H1 (cell line): ENCODE results near the gene MICU1.

ENCODE experiments used
- CBX8 ChIP-seq: fragments of 300-800, 300-1000 bp; sonication (generic); IDR thresholded peaks from 2 replicates; pipeline ENCODE4 v1.7.1; 2016; ENCODE audit warnings: low read depth, low read length, borderline replicate concordance
- CHD1 ChIP-seq: IDR thresholded peaks from 2 replicates; pipeline ENCODE4 v1.6.1; 2012; ENCODE audit warnings: low read depth, low read length, improper control_type of control experiment
- CTCF ChIP-seq, 3 experiments: IDR thresholded peaks; 1 replicate in 2 of 3; 2 replicates in 1 of 3; pipeline versions ENCODE4 v1.5.1 to v1.6.1; 2011; ENCODE audit warnings: low read length in 3 of 3, mild to moderate bottlenecking in 3 of 3, inconsistent platforms in 2 of 3, low read depth in 1 of 3, moderate library complexity in 1 of 3; ENCODE audit not compliant: insufficient read depth in 1 of 3; ENCODE audit errors: control extremely low read depth in 1 of 3
- EZH2 ChIP-seq: fragments of 200-600 bp; sonication (generic); IDR thresholded peaks from 2 replicates; pipeline ENCODE4 v1.7.1; 2012; ENCODE audit warnings: low read depth, mild to moderate bottlenecking, moderate library complexity, low read length, inconsistent platforms; ENCODE audit not compliant: severe bottlenecking
- JUND ChIP-seq: IDR thresholded peaks from 2 replicates; pipeline ENCODE4 v1.6.1; 2011; ENCODE audit warnings: mild to moderate bottlenecking, improper control_type of control experiment, low read length
- POLR2A ChIP-seq, 2 experiments: IDR thresholded peaks; 1 replicate in 1 of 2; 2 replicates in 1 of 2; pipeline ENCODE4 v1.6.1; 2011; ENCODE audit warnings: low read depth in 2 of 2, low read length in 2 of 2, mild to moderate bottlenecking in 2 of 2; ENCODE audit errors: control extremely low read depth in 1 of 2
- POLR2AphosphoS5 ChIP-seq: IDR thresholded peaks from 2 replicates; pipeline ENCODE4 v1.6.1; 2011; ENCODE audit warnings: low read depth, low read length
- RAD21 ChIP-seq, 2 experiments: IDR thresholded peaks in 1 of 2; conservative IDR thresholded peaks in 1 of 2; 2 replicates each; pipeline ENCODE4 v1.6.1; 2011; ENCODE audit warnings: low read depth in 2 of 2, low read length in 2 of 2, improper control_type of control experiment in 1 of 2, inconsistent platforms in 1 of 2, mild to moderate bottlenecking in 1 of 2, moderate library complexity in 1 of 2
- TEAD4 ChIP-seq: IDR thresholded peaks from 2 replicates; pipeline ENCODE4 v1.6.1; 2012; ENCODE audit warnings: low read depth, low read length, inconsistent platforms, mixed read lengths
- TF ChIP-seq, protein P1 (sequence below): IDR thresholded peaks from 2 replicates; pipeline ENCODE4 v1.6.1; 2011; ENCODE audit warnings: low read length, improper control_type of control experiment

DNA sequence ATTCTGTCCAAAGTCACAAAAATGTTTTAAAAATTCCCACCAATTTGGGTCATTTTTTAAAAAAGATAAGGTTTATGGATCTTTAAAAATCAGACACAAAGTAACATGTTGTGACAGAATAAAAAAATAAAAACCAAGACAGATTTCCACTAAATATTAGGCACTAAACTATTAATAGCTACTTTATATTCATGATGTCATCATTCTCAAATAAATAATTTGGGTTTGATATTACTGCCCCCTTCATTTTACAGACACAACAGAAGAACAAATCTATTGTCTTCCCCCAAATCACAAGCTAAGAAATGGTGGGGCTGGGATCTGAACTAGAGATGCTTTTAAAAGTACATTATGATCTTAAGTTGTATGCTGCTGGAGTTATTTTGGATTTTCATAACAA, 119.4 kb downstream of the MICU1 start:
- TF ChIP-seq JUND (no peak), POLR2A (IDR thresholded peaks at IDR 0.05; ENCODE audit: control extremely low read depth in 1 of 2, low read depth in 2 of 2, low read length in 2 of 2) (no peak), RAD21 (IDR thresholded peaks at IDR 0.05 in 1 of 2, conservative IDR thresholded peaks at IDR 0.05 in 1 of 2; ENCODE audit: low read depth in 2 of 2, low read length in 2 of 2) (no peak), POLR2AphosphoS5 (no peak), EZH2 (no peak), CTCF (IDR thresholded peaks at IDR 0.05; ENCODE audit: control extremely low read depth in 1 of 3, insufficient read depth in 1 of 3, low read depth in 1 of 3, low read length in 3 of 3) (no peak), CBX8 (no peak), CHD1 (no peak), TEAD4 (no peak)
- TF ChIP-seq, protein P1, sequence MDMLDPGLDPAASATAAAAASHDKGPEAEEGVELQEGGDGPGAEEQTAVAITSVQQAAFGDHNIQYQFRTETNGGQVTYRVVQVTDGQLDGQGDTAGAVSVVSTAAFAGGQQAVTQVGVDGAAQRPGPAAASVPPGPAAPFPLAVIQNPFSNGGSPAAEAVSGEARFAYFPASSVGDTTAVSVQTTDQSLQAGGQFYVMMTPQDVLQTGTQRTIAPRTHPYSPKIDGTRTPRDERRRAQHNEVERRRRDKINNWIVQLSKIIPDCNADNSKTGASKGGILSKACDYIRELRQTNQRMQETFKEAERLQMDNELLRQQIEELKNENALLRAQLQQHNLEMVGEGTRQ = no peak
